ENCODE data around the gene C1QTNF2. TPM values are rescaled to one million over a fixed set of nuclear protein-coding genes. Genes with fewer than 3 reads are reported as not detected.

Gene C1QTNF2
- total RNA-seq, 4 donors from 2014 or later, result 1.3 to 2.9 (median 2.5) TPM

GRCh38 chr5:160399402-160400353 is 29.3 kb upstream of the C1QTNF2 start, which contains the start of gene FAM200C:
TSS of gene FAM200C (minus strand) at chr5:160400054. CDS start at chr5:160395490, 4,564 bp downstream.
- Histone ChIP-seq H3K27ac (replicated peaks in 1 of 4) (peak within 1 kb of the TSS; percentile 84 to 93 (median 88)), H3K4me1 (peaks cover 15 to 43% (median 37%) of the 10 kb centered on the region in 4 donors), H3K9me3 (no peaks in the 10 kb centered on the region), H3K4me3 (peak within 1 kb of the TSS; percentile 54 to 83 (median 76)), H3K27me3 (no peaks in the 10 kb centered on the region), H3K36me3 (peaks cover 29 to 43% (median 33%) of the 10 kb centered on the region in 4 donors)
- intact Hi-C loops (cut with DNase I), result loop anchor here (10.0 kb wide), 1 partner anchor 285 kb away; the partner anchor contains the start of gene PWWP2A
- DNase-seq (ENCODE audit: extremely low spot score), result peak; percentile 94
- WGBS, result 1% methylated on average over 16 of the region's 41 CpGs
- peak; percentile 97 to 98 for TF ChIP-seq POLR2AphosphoS5 (IDR thresholded peaks at IDR 0.05)
- TF ChIP-seq POLR2A (IDR thresholded peaks at IDR 0.05; ENCODE audit: low read depth), result peak; percentile 81
- no peak for TF ChIP-seq CTCF (IDR thresholded peaks at IDR 0.05)

- Histone ChIP-seq H3K27ac (replicated peaks in 1 of 4) (peak overlapping the region in 2 of 4 donors; percentile 84 to 85), H3K9me3 (no peaks in the 10 kb centered on the region), H3K27me3 (no peaks in the 10 kb centered on the region), H3K36me3 (peaks cover 20 to 34% (median 24%) of the 10 kb centered on the region in 4 donors), H3K4me1 (peaks cover 15 to 45% (median 41%) of the 10 kb centered on the region in 4 donors), H3K4me3 (peak overlapping the region; percentile 54 to 83 (median 76))
- WGBS, result 46% methylated on average over 4 of the region's 4 CpGs
- no peak for TF ChIP-seq POLR2A (IDR thresholded peaks at IDR 0.05; ENCODE audit: low read depth)
- TF ChIP-seq POLR2AphosphoS5 (IDR thresholded peaks at IDR 0.05), result no peak
- TF ChIP-seq EP300 (IDR thresholded peaks at IDR 0.05), result no peak
- TF ChIP-seq CTCF (IDR thresholded peaks at IDR 0.05), result no peak
- intact Hi-C loops (cut with DNase I), result loop anchor here (10.0 kb wide), 1 partner anchor 284 kb away; the partner anchor contains the start of gene PWWP2A
- no peak for DNase-seq (ENCODE audit: extremely low spot score)
These were observed 28.4 kb upstream of the C1QTNF2 start for GRCh38 chr5:160398806-160399205.

DNA sequence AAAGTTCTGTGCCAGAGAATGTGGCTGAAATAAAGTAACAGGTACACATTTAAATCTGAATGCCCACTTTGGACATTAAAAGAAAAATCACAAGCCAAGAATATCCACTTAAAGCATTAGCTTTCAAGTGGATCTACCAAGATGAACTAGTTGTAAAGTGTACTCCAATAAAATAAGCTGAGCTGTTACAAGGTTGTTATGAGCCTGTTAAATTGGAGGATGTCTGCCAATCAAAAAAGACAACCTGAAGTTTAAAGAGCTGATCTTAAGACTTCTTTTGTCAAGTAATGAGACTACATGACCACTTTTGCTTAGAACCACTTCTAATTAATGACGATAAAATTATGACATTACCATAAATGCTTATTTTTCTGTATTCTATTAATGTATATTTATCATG is 27.1 kb upstream of the C1QTNF2 start:
- peaks cover 8 to 21% (median 11%) of the 10 kb centered on the region in 4 donors for H3K36me3 ChIP-seq
- no peaks in the 10 kb centered on the region for H3K27me3 ChIP-seq
- no peaks in the 10 kb centered on the region for H3K9me3 ChIP-seq
- H3K27ac ChIP-seq (replicated peaks in 1 of 4), result no peak overlapping the region
- intact Hi-C loops (cut with DNase I), result loop anchor here (10.0 kb wide), 1 partner anchor 283 kb away; the partner anchor contains the start of gene PWWP2A
- no peak for DNase-seq (ENCODE audit: extremely low spot score)
- 90% methylated on average over 1 of the region's 1 CpG for WGBS
- no peak overlapping the region for H3K4me3 ChIP-seq
- no peak for TF ChIP-seq POLR2A (IDR thresholded peaks at IDR 0.05; ENCODE audit: low read depth)
- no peak for TF ChIP-seq CTCF (IDR thresholded peaks at IDR 0.05)
- TF ChIP-seq EP300 (IDR thresholded peaks at IDR 0.05), result no peak
- TF ChIP-seq POLR2AphosphoS5 (IDR thresholded peaks at IDR 0.05), result no peak
- peaks cover 15 to 58% (median 52%) of the 10 kb centered on the region in 4 donors for H3K4me1 ChIP-seq

DNA sequence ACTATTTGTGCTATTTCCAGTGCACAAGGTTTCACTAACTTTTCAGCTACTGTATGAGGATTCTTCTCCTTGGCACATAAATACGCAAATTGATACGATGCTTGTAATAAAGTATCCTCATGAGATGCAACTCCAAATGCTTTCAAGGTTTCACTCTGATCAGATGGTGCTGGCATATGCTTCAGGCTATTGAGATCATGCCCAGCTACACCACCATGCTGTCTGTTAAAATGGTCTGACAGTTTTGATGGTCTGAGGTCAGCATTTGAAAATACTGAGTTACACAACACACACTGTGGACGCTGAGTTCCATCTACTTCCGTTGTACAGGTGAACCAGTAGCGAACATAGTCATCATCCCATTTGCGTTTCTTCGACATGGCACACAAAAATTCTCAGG is 24.7 kb upstream of the C1QTNF2 start:
- 90% methylated on average over 7 of the region's 7 CpGs for WGBS
- no peak for DNase-seq (ENCODE audit: extremely low spot score)
- TF ChIP-seq EP300 (IDR thresholded peaks at IDR 0.05), result no peak
- H3K4me1 ChIP-seq, result peaks cover 15 to 53% (median 48%) of the 10 kb centered on the region in 4 donors
- H3K9me3 ChIP-seq, result no peaks in the 10 kb centered on the region
- H3K27ac ChIP-seq (replicated peaks in 1 of 4), result no peak overlapping the region
- peaks cover 0 to 9% (median 1%) of the 10 kb centered on the region in 4 donors for H3K36me3 ChIP-seq
- no peaks in the 10 kb centered on the region for H3K27me3 ChIP-seq
- no peak overlapping the region for H3K4me3 ChIP-seq
- intact Hi-C loops (cut with DNase I), result loop anchor here (10.0 kb wide), 1 partner anchor 280 kb away; the partner anchor contains the start of gene PWWP2A

All from esophagus muscularis mucosa (tissue), 4 donors.